ENCODE data around the gene LANCL2.
"Not testable (repeated sequence)": the region's sequence is repeated elsewhere in the genome, so short reads cannot be mapped to it uniquely, and the experiment has no call there.

Gene LANCL2

GRCh38 chr7:55463686-55464262, 98.6 kb downstream of the LANCL2 start:
- H3K9me3 Mint-ChIP-seq = peaks cover 28 to 50% of the 10 kb centered on the region in 2 donors
- DNase-seq (no peak), ATAC-seq (no peak)
- peak overlapping the region in 1 of 2 donors; percentile 10 for H3K27ac Mint-ChIP-seq
- H3K4me3 Mint-ChIP-seq = no peak overlapping the region
- peaks cover 51% of the 10 kb centered on the region for H3K4me1 Mint-ChIP-seq
- H3K27me3 Mint-ChIP-seq = no peaks in the 10 kb centered on the region

- Mint-ChIP-seq H3K27ac (peak overlapping the region in 1 of 2 donors; percentile 42), H3K9me3 (peaks cover 22 to 44% of the 10 kb centered on the region in 2 donors), H3K27me3 (no peaks in the 10 kb centered on the region), H3K4me1 (peaks cover 58% of the 10 kb centered on the region), H3K4me3 (no peak overlapping the region)
- no peak for DNase-seq
- ATAC-seq = no peak
Measured at GRCh38 chr7:55464422-55464821, 99.3 kb downstream of the LANCL2 start.

GRCh38 chr7:55465691-55466090, 100.6 kb downstream of the LANCL2 start:
- H3K4me1 Mint-ChIP-seq = peaks cover 71% of the 10 kb centered on the region
- H3K27me3 Mint-ChIP-seq = no peaks in the 10 kb centered on the region
- H3K9me3 Mint-ChIP-seq = peaks cover 17 to 31% of the 10 kb centered on the region in 2 donors
- H3K27ac Mint-ChIP-seq = no peak overlapping the region
- H3K4me3 Mint-ChIP-seq = no peak overlapping the region
- no peak for ATAC-seq
- no peak for DNase-seq

GRCh38 chr7:55467047-55467593, 102.0 kb downstream of the LANCL2 start:
- Mint-ChIP-seq H3K4me1 (peaks cover 71% of the 10 kb centered on the region), H3K27ac (no peak overlapping the region), H3K27me3 (no peaks in the 10 kb centered on the region), H3K9me3 (peaks cover 10 to 23% of the 10 kb centered on the region in 2 donors), H3K4me3 (no peak overlapping the region)
- DNase-seq (no peak), ATAC-seq (no peak)

GRCh38 chr7:55468495-55468894, 103.4 kb downstream of the LANCL2 start:
- ATAC-seq = no peak
- peaks cover 5 to 10% of the 10 kb centered on the region in 2 donors for H3K9me3 Mint-ChIP-seq
- peaks cover 65% of the 10 kb centered on the region for H3K4me1 Mint-ChIP-seq
- H3K27ac Mint-ChIP-seq = peak overlapping the region in 1 of 2 donors; percentile 85
- peak overlapping the region in 1 of 2 donors; percentile 38 for H3K4me3 Mint-ChIP-seq
- DNase-seq = no peak
- H3K27me3 Mint-ChIP-seq = no peaks in the 10 kb centered on the region

GRCh38 chr7:55469271-55469681, 104.1 kb downstream of the LANCL2 start:
- peaks cover 65% of the 10 kb centered on the region for H3K4me1 Mint-ChIP-seq
- peaks cover 5 to 8% of the 10 kb centered on the region in 2 donors for H3K9me3 Mint-ChIP-seq
- no peaks in the 10 kb centered on the region for H3K27me3 Mint-ChIP-seq
- H3K27ac Mint-ChIP-seq = peak overlapping the region in 1 of 2 donors; percentile 76
- DNase-seq = no peak
- no peak overlapping the region for H3K4me3 Mint-ChIP-seq
- peak; percentile 72 for ATAC-seq

GRCh38 chr7:55469721-55470120, 104.6 kb downstream of the LANCL2 start:
- DNase-seq (no peak), ATAC-seq (no peak)
- H3K9me3 Mint-ChIP-seq = peaks cover 5 to 8% of the 10 kb centered on the region in 2 donors
- H3K4me1 Mint-ChIP-seq = peaks cover 65% of the 10 kb centered on the region
- no peaks in the 10 kb centered on the region for H3K27me3 Mint-ChIP-seq
- H3K4me3 Mint-ChIP-seq = no peak overlapping the region
- peak overlapping the region in 1 of 2 donors; percentile 76 for H3K27ac Mint-ChIP-seq

GRCh38 chr7:55470261-55470660, 105.1 kb downstream of the LANCL2 start:
- Mint-ChIP-seq H3K27ac (peak overlapping the region in 1 of 2 donors; percentile 10), H3K9me3 (peaks cover 5 to 8% of the 10 kb centered on the region in 2 donors), H3K4me3 (no peak overlapping the region), H3K4me1 (peaks cover 70% of the 10 kb centered on the region), H3K27me3 (no peaks in the 10 kb centered on the region)
- ATAC-seq (no peak), DNase-seq (no peak)

- H3K9me3 Mint-ChIP-seq, H3K4me3 Mint-ChIP-seq, ATAC-seq, DNase-seq, H3K27ac Mint-ChIP-seq, H3K27me3 Mint-ChIP-seq: not testable (repeated sequence)
- peaks cover 84% of the 10 kb centered on the region for H3K4me1 Mint-ChIP-seq
Measured at GRCh38 chr7:55471594-55471993, 106.5 kb downstream of the LANCL2 start.

GRCh38 chr7:55472406-55472805, 107.3 kb downstream of the LANCL2 start:
- not testable (repeated sequence) for H3K27me3 Mint-ChIP-seq, DNase-seq, H3K27ac Mint-ChIP-seq, H3K4me3 Mint-ChIP-seq, H3K9me3 Mint-ChIP-seq
- peak; percentile 35 for ATAC-seq
- H3K4me1 Mint-ChIP-seq = peaks cover 86% of the 10 kb centered on the region

GRCh38 chr7:55472928-55473725, 108.0 kb downstream of the LANCL2 start:
- Mint-ChIP-seq H3K27ac (no peak overlapping the region), H3K4me3 (no peak overlapping the region)
- DNase-seq = no peak

GRCh38 chr7:55473932-55474331, 108.8 kb downstream of the LANCL2 start:
- Mint-ChIP-seq H3K27me3 (no peaks in the 10 kb centered on the region), H3K9me3 (no peaks in the 10 kb centered on the region), H3K27ac (peak overlapping the region in 1 of 2 donors; percentile 54), H3K4me1 (peaks cover 86% of the 10 kb centered on the region), H3K4me3 (no peak overlapping the region)
- DNase-seq (no peak), ATAC-seq (no peak)

More at GRCh38 chr7:55472928-55473725, 108.0 kb downstream of the LANCL2 start:
- Mint-ChIP-seq H3K9me3 (no peaks in the 10 kb centered on the region), H3K27me3 (no peaks in the 10 kb centered on the region), H3K4me1 (peaks cover 86% of the 10 kb centered on the region)
- peak; percentile 19 for ATAC-seq

- H3K27me3 Mint-ChIP-seq = no peaks in the 10 kb centered on the region
Measured at GRCh38 chr7:55474944-55475854, 110.1 kb downstream of the LANCL2 start.

GRCh38 chr7:55475855-55476803, 111.0 kb downstream of the LANCL2 start:
- Mint-ChIP-seq H3K4me1 (peaks cover 76% of the 10 kb centered on the region), H3K27ac (peak overlapping the region; percentile 74 to 91), H3K4me3 (peak overlapping the region; percentile 13 to 30), H3K9me3 (no peaks in the 10 kb centered on the region), H3K27me3 (no peaks in the 10 kb centered on the region)
- DNase-seq (no peak), ATAC-seq (no peak)

More at GRCh38 chr7:55474944-55475854, 110.1 kb downstream of the LANCL2 start:
- Mint-ChIP-seq H3K4me1 (peaks cover 73% of the 10 kb centered on the region), H3K9me3 (no peaks in the 10 kb centered on the region), H3K4me3 (peak overlapping the region; percentile 46 to 48), H3K27ac (peak overlapping the region; percentile 75 to 91)
- ATAC-seq = peak; percentile 79
- DNase-seq = peak in 1 of 2 donors; percentile 23

Data from stimulated activated naive CD8-positive, alpha-beta T cell treated with anti-CD3 and anti-CD28 coated beads, Interleukin-15, amount 100 ng/mL, for 72 hours (primary cell).